HG02642 (cell line): ENCODE measurements around the gene CDKN2AIPNL.

Source experiments
- ATAC-seq: cut with Tn5 transposase; IDR thresholded peaks from one replicate; pipeline ENCODE4 v1.9.1; 2021; ENCODE audit warnings: mild to moderate bottlenecking; ENCODE audit not compliant: unreplicated experiment, poor library complexity

CDKN2AIPNL gene

GRCh38 chr5:134411546-134412266 lies at the start of gene CDKN2AIPNL:
Gene CDKN2AIPNL (minus strand): TSS chr5:134411881. CDS start chr5:134411854, 27 bp downstream.
- ATAC-seq = peak; percentile 98

- ATAC-seq = no peak
Observed at GRCh38 chr5:134460551-134460950, 48.9 kb upstream of the CDKN2AIPNL start.

GRCh38 chr5:134459491-134459890 lies 47.8 kb upstream of the CDKN2AIPNL start:
- no peak for ATAC-seq

- ATAC-seq = no peak
Observed at GRCh38 chr5:134459010-134459403, 47.3 kb upstream of the CDKN2AIPNL start.

- ATAC-seq = no peak
Observed at GRCh38 chr5:134458234-134459009, 46.7 kb upstream of the CDKN2AIPNL start.

GRCh38 chr5:134457801-134458200 lies 46.1 kb upstream of the CDKN2AIPNL start:
- ATAC-seq = no peak

GRCh38 chr5:134456825-134457224 lies 45.1 kb upstream of the CDKN2AIPNL start:
- ATAC-seq = no peak

GRCh38 chr5:134455466-134455865 lies 43.8 kb upstream of the CDKN2AIPNL start:
- no peak for ATAC-seq

- no peak for ATAC-seq
Observed at GRCh38 chr5:134453016-134453415, 41.3 kb upstream of the CDKN2AIPNL start.

- no peak for ATAC-seq
Observed at GRCh38 chr5:134451936-134452505, 40.3 kb upstream of the CDKN2AIPNL start.

GRCh38 chr5:134451225-134451935 lies 39.7 kb upstream of the CDKN2AIPNL start:
- ATAC-seq = no peak

- ATAC-seq = no peak
Observed at GRCh38 chr5:134450374-134450773, 38.7 kb upstream of the CDKN2AIPNL start.

GRCh38 chr5:134449167-134449566 lies 37.5 kb upstream of the CDKN2AIPNL start:
- ATAC-seq = no peak

- no peak for ATAC-seq
Observed at GRCh38 chr5:134447815-134448520, 36.3 kb upstream of the CDKN2AIPNL start.

- ATAC-seq = peak; percentile 47
Observed at GRCh38 chr5:134446938-134447337, 35.3 kb upstream of the CDKN2AIPNL start.

GRCh38 chr5:134445856-134446818 lies 34.5 kb upstream of the CDKN2AIPNL start:
- ATAC-seq = no peak

- ATAC-seq = no peak
Observed at GRCh38 chr5:134444941-134445471, 33.3 kb upstream of the CDKN2AIPNL start.

GRCh38 chr5:134440201-134440755 lies 28.6 kb upstream of the CDKN2AIPNL start:
- ATAC-seq = no peak
